GM21576 (cell line): ENCODE data around the gene CLCN1.
"Not testable (repeated sequence)": the region's sequence is repeated elsewhere in the genome, so short reads cannot be mapped to it uniquely, and the experiment has no call there.

ENCODE experiments used
- ATAC-seq: cut with Tn5 transposase; IDR thresholded peaks from one replicate; pipeline ENCODE4 v1.9.1; 2021; ENCODE audit warnings: mild to moderate bottlenecking, moderate library complexity; ENCODE audit not compliant: unreplicated experiment

Gene CLCN1

GRCh38 chr7:143383642-143383957 lies 67.7 kb downstream of the CLCN1 start:
- no peak for ATAC-seq

- ATAC-seq, result no peak
These were observed 68.2 kb downstream of the CLCN1 start for GRCh38 chr7:143384148-143384547.

- ATAC-seq, result no peak
These were observed 69.0 kb downstream of the CLCN1 start for GRCh38 chr7:143384661-143385631.

- ATAC-seq, result no peak
These were observed 70.2 kb downstream of the CLCN1 start for GRCh38 chr7:143385891-143386781.

GRCh38 chr7:143387156-143387975 lies 71.5 kb downstream of the CLCN1 start:
- no peak for ATAC-seq

- no peak for ATAC-seq
These were observed 72.1 kb downstream of the CLCN1 start for GRCh38 chr7:143388051-143388450.

- ATAC-seq, result no peak
These were observed 72.7 kb downstream of the CLCN1 start for GRCh38 chr7:143388491-143389101.

- no peak for ATAC-seq
These were observed 73.6 kb downstream of the CLCN1 start for GRCh38 chr7:143389316-143390103.

- ATAC-seq, result no peak
These were observed 74.3 kb downstream of the CLCN1 start for GRCh38 chr7:143390104-143390772.

GRCh38 chr7:143390773-143391317 lies 74.9 kb downstream of the CLCN1 start:
- ATAC-seq, result no peak

GRCh38 chr7:143391462-143392404 lies 75.8 kb downstream of the CLCN1 start:
- no peak for ATAC-seq

- ATAC-seq, result not testable (repeated sequence)
These were observed 76.5 kb downstream of the CLCN1 start for GRCh38 chr7:143392427-143392826.

GRCh38 chr7:143392875-143393266 lies 77.0 kb downstream of the CLCN1 start:
- no peak for ATAC-seq

GRCh38 chr7:143393267-143394041 lies 77.5 kb downstream of the CLCN1 start:
- no peak for ATAC-seq

GRCh38 chr7:143394068-143394467 lies 78.2 kb downstream of the CLCN1 start:
- no peak for ATAC-seq

- no peak for ATAC-seq
These were observed 78.9 kb downstream of the CLCN1 start for GRCh38 chr7:143394777-143395176.
